Left renal cortex interstitium (tissue), 4 donors: ENCODE results near the gene TEX36. TPM values are rescaled to one million over a fixed set of nuclear protein-coding genes. Genes with fewer than 3 reads are reported as not detected.
"Not testable (repeated sequence)": the region's sequence is repeated elsewhere in the genome, so short reads cannot be mapped to it uniquely, and the experiment has no call there.

Source experiments
- DNase-seq, 4 donors: peaks; one replicate each; pipeline ENCODE4 v3.0.0-alpha.2; 2013; ENCODE audit warnings: low read depth in 4 of 4, low spot score in 2 of 4, missing footprints in 1 of 4
- polyA plus RNA-seq, 4 donors: library from polyadenylated mRNA; unstranded; fragments of 120-200 nt; gene quantifications; one replicate each; pipeline ENCODE4 v1.2.1, GENCODE V29; 2013; ENCODE audit not compliant: insufficient read length in 4 of 4

TEX36 gene, protein sequence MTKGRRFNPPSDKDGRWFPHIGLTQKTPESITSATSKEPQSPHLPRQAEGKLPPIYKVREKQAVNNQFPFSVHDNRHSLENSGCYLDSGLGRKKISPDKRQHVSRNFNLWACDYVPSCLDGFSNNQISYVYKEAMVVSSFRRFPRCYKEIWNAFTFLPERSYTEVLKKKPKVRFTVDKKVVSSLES
- polyA plus RNA-seq: not detected

DNA sequence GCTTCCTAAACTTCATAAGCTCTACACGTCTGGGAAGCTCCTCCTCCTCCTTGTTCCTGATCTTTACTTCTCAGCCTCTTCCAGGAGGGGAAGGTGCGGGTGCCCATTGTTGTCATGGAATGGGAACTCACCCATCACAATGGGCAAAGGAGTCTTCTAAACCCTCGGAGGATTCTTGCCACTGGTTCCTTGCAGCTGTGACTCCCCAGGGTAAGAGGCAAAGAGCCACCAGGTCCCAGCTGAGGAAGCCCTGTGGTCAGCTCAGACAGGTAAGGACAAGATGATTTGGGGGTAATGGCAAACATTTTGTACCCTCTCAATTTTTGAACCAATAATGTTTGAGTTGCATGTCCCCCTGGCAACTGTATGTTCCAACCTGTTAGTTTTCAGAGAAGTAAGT is at the start of gene TEX36:
Gene TEX36 (minus strand): TSS at position 101 of the 400 bp plus-strand sequence. CDS start 174 bp downstream, outside the sequence.
- DNase-seq: no peak

DNA sequence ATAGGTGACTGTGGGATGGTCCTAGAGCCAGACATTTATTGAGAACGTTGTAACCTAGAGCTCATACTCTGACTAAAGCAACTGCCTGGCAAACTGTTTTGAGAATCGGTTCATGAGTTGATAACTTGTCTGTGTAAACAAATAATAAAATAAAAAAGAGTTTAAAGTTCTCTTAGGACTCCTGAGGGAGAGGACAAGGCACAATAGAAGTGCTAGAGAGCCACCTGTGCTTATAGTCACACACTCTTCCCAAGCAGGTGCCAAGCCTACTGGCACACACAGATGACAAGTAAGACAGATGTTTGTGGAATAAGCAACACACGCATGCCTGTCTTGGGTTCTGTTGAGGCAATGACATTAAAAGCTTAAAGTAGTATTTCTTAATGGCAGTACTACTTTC is 44.5 kb upstream of the TEX36 start:
- DNase-seq: no peak

DNA sequence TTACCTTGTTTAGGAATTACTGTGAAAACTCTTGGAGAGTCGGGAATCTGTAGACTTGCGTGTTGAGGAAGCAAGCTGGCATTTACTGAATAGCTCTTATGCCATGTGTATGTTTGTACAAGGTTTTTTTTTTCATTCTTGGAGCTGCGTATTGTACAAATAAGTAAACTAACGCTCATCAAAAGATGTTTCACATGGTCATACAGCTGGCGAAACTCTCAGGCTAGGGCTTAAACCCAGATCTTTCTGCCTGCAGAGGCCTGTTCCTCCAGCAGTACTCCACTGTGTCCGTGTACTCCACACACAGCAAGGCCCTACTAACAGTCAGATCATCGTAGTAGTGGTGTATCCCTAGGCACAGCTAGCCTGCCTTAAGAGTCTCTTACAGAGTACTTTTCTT is 44.0 kb upstream of the TEX36 start:
- no peak for DNase-seq

DNA sequence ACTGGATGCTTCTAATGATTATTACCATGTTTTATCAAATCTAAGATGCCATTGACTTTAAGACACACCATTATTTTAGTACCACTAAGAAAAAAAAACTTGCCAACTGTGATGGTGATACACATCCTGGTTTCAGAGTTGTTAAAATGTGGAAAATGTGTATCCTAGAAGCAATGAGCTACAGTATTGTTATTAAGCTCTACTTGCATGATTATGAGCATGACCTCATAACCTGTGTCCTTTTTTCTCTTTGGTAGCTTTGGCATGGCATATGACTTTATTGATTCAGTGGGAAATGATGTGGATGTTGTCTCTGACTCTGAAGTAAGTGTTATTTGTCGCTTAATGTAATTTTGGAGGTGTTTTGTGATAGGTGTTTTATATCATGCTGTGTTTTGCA is 39.8 kb upstream of the TEX36 start:
- DNase-seq: no peak

DNA sequence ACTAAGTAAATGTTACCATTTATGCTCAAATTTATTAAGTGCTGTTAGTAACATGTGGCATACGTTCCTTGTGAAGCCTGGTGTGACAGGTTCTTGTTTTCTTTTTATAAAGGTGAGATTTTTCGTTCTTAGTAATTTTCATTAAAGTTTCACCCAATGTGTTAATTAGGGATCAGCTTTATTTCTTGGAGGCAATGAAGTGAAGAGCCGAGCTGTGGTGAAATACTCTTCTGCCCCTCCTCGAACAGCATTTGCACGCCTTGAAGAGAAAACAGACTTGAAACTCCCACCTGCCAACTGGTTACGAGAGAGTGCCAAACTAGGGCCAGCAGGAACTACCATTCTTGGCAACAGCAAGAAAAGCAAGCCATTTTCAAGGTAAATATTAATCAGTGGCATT is 38.1 kb upstream of the TEX36 start:
- DNase-seq: no peak

DNA sequence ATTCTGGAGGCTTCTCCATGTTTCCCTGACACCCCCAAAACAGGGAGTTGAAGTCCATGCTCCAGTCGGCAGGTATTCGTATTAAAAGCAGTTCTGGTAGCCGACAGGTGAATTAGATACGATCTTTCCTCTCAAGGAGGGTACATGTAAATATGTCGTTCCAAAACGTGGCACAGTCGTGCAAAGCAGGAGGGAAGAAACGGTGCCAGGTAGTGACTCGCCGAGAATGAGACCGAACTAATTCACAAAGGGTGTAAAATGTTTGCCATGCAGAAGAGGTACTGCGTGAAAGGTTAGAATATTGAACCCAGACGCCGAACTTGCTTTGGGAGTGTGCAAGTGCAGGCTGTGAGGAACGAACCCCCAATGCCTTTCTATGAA is 37.0 kb upstream of the TEX36 start:
- no peak for DNase-seq

DNA sequence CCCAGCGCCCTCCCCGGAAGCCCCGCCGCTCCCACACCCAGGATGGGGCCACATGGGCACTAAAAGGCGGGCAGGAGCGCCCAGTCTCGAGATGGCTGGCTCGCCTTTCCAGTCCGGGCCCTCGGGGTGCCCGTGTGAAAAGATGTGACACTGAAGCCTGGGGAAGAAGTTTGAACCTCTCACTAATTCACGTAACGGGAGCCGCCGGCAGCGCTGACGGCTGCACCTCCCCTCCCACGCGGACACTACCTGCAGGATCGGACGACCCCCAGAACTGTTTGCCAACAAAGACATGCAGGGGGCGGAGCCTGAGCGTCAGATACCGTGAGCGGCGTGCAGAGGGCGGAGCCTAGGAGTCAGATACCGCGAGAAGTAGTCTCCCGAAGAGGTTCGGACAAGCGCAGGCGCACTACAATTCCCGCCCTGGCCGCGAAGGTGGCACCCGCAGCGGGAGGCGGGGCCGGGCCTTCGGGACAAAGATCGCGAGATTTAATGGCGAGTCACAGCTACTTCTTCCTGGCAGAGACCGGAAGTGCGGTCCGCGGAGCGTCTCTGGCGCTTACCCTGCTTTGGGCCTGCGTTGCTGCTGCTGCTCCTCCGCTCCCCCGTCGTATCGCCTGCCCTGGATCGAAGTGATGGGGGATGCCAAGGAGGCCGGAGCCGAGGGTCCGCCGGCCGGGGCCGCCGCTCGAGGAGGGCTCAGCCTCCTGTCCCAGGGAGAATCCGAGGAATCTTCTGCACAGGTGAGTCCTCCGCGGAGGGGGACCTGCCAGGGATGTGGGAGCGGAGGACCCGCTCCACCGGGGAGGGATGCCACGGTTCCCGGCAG is 36.4 kb upstream of the TEX36 start, which contains the start of gene EDRF1:
Gene EDRF1 (plus strand): TSS at position 537 of the 829 bp plus-strand sequence. CDS start 99 bp downstream, at position 636.
- peak; percentile 96 to 98 (median 98) for DNase-seq

DNA sequence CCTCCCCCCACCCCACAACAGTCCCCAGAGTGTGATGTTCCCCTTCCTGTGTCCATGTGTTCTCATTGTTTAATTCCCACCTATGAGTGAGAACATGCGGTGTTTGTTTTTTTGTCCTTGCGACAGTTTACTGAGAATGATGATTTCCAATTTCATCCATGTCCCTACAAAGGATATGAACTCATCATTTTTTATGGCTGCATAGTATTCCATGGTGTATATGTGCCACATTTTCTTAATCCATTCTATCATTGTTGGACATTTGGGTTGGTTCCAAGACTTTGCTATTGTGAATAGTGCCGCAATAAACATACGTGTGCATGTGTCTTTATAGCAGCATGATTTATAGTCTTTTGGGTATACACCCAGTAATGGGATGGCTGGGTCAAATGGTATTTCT is 31.8 kb upstream of the TEX36 start:
- DNase-seq: not testable (repeated sequence)

DNA sequence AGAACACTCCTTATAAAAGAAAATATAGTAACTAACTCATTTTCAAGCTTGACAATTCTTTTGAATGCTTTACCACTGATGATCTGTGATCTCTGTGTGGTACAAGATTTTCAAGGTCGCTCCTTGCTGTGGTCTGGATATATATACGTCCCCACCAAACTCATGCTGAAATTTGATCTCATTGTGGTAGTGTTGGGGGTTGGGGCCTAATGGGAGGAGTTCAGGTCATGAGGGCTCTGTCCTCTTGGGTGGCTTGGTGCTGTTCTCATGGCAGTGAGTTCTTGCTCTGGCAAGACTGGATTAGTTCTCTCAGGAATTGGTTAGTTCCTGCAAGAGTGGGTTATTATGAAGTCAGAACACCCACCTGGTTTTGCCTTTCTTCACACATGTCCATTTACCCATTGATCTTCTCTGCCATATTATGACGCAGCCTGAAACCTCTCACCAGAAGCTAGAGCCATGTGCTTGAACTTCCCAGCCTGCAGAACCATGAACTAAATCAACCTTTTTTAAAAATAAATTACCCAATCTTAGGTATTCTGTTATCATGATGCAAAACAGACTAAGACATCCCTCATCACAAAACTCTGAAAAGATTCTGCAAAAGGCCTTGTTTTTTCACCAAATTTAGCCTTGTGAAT is 28.3 kb upstream of the TEX36 start:
- no peak for DNase-seq

DNA sequence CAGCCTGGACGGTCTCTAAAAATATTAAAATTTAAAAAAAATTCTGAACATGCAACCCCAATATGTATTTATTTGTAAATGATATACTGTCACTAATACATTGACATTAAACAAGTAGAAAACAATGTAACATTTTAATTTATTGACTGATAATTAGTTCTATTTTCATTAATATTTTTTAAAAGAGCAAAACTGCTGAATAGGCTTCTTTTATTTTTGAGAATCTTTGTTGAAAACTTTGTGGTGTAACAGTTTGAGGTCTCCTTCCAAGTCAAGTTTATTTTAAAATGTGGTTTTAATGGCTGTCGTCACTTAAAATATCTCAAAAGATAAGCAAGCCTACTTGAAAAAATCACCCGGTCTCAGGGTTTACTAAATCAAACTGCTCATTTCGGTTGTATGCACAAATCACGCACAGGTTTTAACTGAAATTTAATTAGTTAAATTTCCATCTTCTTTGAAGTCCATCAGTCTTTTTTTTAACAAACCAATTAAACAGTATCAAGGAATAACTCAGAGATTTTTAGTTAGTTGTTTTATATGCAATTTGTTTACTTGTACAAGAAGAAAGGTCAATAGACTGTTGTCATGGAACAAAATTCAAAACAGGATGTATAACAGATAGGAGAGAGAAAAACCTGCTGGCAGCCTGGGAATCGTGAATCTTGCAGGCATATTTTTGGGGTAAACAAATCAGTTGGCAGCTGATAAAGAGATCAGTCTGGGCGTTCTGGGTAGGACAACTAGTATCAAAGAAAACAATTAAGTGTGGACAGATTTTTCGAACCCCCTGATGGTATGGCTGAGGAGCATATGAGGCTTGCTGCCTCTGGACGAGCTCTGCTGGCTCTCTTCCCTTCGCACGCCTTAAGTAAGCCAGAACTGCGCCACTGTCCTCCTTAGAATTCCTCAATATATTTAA is 26.9 kb upstream of the TEX36 start:
- no peak for DNase-seq

DNA sequence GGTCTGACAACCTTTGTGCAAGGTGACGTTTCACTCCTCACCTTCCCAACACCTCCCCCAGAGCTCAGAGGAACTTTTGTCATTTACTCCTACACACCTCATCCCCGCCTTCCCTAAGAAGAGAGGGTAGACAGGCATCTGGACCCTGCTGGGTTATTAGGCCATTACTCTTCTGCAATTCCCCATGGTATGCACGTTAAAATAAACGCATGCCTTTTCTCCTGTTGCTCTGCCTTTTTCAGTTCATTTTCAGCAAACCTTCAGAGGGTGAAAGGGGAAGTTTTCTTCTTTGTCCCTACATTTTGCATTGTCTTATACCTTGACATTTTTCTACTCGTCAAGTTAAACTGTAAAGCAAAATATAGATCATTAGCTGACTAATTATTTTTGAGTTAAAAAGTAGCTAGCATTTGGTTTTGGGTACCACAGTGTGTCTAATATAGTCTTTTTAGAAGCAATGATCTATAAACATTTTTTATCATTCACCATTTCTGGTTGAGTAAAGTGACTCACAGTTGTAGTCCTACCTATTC is 26.1 kb upstream of the TEX36 start:
- DNase-seq: no peak

DNA sequence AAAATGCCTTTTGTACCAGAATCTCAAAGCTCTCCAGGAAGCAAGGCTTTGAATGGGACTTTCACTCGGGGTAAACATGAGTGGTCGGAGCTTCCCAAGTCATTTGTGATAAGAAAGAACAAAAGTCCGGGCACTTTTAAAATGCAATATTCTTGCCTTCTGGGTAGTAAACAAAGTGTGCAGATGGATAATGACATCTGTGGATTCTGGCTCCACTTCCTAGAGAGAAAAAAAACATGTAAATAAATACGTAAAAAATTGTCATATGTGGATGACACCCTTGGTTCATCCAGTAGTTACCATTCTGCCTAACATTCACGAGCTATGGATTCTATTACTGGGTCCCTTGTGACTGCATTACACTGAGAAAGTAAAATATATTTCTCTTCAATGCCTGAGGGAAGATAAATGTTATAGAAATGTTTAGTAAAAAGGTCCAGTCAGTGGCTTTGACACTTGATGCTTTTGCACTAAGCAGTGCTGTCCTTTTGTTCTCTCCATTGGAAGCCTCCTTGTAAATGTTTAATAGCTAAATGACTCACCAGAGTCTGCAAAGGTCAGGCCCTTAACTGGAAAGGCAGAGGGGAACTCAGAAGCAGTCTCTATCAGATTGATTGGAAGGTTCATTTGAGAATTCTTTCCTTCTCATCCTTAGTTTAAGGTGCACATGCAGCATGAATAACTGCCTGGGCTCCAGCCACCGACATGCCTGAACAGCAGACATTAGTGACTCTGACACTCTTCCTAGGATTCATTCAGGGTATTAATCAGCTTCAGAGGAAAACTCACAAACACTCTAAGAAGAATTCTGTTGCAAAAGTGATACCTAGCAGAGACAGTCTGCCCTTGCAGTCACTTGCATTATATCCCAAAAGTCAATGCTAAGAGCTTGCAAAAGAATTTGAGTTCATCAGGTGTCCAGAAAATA is 24.8 kb upstream of the TEX36 start:
- DNase-seq: no peak

DNA sequence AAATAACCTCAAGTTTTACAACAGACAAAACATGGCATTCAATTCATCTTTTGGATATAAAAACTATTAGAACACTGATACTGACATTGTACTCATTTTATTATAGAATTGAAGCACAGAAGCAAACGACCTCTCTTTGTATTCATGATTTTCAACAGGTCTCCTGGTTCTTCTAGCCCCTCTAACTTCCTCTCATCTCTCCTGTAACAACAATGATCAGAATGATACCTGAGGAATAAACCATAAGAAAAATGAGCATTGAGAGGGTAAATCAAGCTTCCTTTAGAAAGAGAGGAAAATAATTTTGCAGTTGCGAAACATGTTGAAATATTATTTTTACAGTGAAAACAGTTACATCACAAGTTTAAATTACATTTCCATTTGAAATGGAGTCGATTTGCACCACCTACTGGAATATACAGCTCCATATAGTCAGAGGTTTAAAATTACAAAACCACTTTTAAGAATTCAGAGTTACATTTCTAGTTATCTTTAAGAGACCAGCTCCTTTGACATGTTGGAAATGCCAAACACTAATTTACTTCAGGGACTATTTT is 17.5 kb upstream of the TEX36 start:
- DNase-seq: no peak

DNA sequence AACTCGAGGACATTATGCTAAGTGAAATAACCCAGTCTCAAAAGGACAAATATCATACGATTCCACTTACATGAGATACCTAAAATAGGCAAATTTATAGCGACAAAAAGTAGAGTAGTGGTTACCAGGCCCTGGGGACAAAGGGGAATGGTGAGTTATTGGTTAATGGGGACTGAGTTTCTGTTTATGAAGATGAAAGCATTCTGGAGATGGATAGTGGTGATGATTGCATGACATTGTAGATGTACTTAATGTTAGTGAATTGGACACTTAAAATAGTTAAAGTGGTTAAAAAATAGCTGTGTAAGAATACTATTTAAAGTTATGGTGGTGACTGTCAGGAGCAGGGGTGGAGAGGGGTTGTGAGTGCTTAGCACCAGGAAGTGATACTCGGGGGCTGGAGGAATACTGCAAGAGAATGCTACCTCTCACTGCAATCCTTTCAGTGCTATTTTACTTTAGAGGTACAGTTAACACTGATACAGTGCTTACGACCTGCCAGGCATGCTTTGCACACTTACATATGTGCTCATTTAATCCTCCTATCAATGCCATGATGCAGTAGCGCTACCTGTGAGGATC is 16.7 kb upstream of the TEX36 start:
- no peak for DNase-seq

DNA sequence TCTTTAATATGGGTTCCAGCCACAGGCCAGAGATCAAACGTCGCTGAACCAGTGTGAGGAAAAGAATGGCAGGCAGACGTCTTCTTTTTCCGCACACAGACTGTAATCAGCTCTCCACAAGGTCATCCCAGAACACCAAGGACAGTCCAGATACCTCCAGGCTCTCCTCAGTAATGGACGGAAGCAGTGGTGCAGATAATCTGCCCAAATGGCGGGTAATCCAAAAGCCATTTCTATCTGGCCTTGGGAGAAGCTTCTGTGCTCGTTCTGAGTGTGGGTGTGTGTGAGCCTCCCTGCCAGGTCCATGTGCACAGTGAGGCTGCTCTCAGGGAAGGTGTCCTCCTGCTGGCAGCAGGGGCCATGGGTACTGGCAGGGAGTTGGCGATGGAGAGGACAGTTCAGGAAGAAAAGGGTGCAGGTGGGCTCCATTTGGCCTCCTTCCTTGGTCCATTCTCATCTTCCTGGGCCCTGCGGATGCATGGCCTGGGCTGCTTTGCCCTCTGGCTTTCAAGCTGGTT is 15.6 kb upstream of the TEX36 start:
- DNase-seq: no peak

DNA sequence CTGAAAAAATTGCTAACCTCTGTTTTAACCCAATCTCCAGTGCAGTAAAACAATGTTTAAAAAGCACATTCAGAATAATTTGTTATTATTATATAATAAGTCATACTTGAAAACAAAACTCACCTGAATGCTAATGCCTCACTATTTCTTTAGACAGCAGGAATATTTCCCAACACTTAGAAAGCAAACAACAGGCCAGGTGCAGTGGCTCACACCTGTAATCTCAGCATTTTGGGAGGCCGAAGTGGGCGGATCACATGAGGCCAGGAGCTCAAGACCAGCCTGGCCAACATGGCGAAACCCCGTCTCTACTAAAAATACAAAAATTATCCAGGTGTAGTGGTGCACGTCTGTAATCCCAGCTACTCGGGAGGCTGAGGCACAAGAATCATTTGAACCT is 13.9 kb upstream of the TEX36 start:
- not testable (repeated sequence) for DNase-seq

DNA sequence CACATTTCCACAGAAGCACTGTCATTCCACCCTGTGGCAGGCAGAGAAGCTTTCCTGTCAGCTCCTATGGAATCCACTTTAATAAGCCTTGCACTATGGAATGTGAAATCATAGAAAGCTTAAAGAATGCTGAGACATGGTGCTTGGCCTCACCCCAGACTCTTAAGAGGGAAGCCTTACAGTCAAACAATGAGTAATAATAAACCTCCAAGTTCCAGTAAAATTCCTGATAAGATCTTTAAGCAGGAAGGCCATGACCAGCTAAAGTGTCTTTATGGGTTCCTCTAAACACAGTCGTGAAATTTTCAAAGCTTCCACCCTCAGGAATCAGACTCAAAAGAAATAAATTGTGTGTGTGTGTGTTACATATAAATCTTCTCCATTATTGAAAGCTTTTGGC is 11.9 kb upstream of the TEX36 start:
- no peak for DNase-seq

DNA sequence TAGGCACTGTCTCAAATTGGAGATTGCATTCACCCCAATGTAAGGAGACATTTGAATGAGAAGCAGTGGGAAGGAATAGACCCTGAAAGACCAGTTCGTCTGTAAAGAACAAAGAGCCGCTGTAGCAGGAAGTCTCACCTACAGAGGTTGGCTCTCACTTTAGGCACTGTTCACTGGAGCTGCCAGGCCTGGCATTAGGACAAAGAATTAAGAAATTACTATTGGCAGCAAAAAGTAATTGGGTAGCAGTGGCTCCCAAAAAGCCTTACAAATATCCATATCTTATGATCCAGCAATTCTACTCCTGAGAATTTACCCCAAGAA is 10.5 kb upstream of the TEX36 start:
- DNase-seq: no peak
